Colonic mucosa (tissue), 4 donors: ENCODE results near the gene PERM1. TPM values are rescaled to one million over a fixed set of nuclear protein-coding genes. Genes with fewer than 3 reads are reported as not detected.

Experiments used
- DNase-seq: peaks from one replicate; pipeline ENCODE4 v3.0.0-alpha.2; 2020
- H3K27ac ChIP-seq: fragments of 200-600 bp; one replicate; pipeline ENCODE4 v1.8.0; 2021
- H3K27me3 ChIP-seq: fragments of 200-600 bp; one replicate; pipeline ENCODE4 v1.8.0; 2021
- H3K36me3 ChIP-seq: fragments of 200-600 bp; one replicate; pipeline ENCODE4 v1.8.0; 2021
- H3K4me1 ChIP-seq: fragments of 200-600 bp; one replicate; pipeline ENCODE4 v1.8.0; 2021; ENCODE audit warnings: mild to moderate bottlenecking
- H3K4me3 ChIP-seq: fragments of 200-600 bp; one replicate; pipeline ENCODE4 v1.8.0; 2021
- H3K9ac ChIP-seq, 2 donors: one replicate each; pipeline ENCODE4 v1.7.0; 2013; ENCODE audit warnings: control low read depth in 2 of 2, low read depth in 2 of 2, low read length in 2 of 2
- H3K9me3 ChIP-seq: fragments of 200-600 bp; one replicate; pipeline ENCODE4 v1.8.0; 2021
- intact Hi-C: fragments of 100-400 bp; cut with DNase I; formaldehyde crosslinking; loops from one replicate; pipeline ENCODE4 v1.14.1; 2022
- total RNA-seq, 2 donors: library from RNA; stranded (reverse); fragmentation: NEBNext Ultra II Directional in 1 of 2; extraction: Animal tissue kit (Norgen Biotek cat#: 25700) in 1 of 2; gene quantifications; one replicate each; pipeline ENCODE4 v1.2.1, GENCODE V29; 2021
- TF ChIP-seq, protein P1 (sequence below): fragments of 200-600 bp; IDR thresholded peaks from one replicate; pipeline ENCODE4 v1.8.0; 2022; ENCODE audit warnings: antibody characterized with exemption, mild to moderate bottlenecking
- donor health status: healthy.
- donor health status: DM: no; HTN: no; CAD: no.
- donor health status: DM: no; HTN: no; CAD: no.

The PERM1 gene
- total RNA-seq, 2 donors from 2014 or later: not detected

DNA sequence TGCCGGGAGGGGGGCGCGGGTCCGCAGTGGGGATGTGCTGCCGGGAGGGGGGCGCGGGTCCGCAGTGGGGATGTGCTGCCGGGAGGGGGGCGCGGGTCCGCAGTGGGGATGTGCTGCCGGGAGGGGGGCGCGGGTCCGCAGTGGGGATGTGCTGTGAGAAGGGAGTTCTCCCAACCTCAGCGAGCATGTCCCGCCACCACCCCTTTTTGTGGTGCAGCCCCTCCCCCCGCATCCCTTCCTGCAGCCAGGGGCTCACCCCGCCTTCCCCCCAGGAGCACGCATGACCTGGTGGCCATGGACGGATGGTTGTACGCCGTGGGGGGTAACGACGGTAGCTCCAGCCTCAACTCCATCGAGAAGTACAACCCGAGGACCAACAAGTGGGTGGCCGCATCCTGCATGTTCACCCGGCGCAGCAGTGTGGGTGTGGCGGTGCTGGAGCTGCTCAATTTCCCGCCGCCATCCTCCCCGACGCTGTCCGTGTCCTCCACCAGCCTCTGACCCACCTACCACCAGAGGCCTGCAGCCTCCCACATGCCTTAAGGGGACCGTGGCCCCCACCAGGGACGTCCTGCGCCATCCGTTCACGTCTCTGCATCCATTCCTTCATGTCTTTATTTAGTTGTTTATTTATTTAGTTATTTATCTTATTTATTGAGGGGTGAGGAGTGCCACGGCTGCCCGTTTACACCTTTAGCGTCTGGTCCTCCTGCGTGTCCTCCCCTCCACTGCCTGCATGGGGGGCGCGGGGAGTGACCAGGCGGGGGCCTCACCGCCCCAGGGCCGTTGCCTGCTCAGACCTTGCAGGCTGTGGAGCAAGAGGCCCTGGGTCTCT lies 17.0 kb downstream of the PERM1 start:
- Histone ChIP-seq H3K9me3 (no peaks in the 10 kb centered on the region), H3K36me3 (no peaks in the 10 kb centered on the region), H3K27me3 (peaks cover 13% of the 10 kb centered on the region), H3K4me3 (no peak overlapping the region), H3K4me1 (peaks cover 12% of the 10 kb centered on the region), H3K27ac (no peak overlapping the region), H3K9ac (no peak overlapping the region)
- DNase-seq: no peak
- intact Hi-C loops: no loop called here
- TF ChIP-seq, protein P1, sequence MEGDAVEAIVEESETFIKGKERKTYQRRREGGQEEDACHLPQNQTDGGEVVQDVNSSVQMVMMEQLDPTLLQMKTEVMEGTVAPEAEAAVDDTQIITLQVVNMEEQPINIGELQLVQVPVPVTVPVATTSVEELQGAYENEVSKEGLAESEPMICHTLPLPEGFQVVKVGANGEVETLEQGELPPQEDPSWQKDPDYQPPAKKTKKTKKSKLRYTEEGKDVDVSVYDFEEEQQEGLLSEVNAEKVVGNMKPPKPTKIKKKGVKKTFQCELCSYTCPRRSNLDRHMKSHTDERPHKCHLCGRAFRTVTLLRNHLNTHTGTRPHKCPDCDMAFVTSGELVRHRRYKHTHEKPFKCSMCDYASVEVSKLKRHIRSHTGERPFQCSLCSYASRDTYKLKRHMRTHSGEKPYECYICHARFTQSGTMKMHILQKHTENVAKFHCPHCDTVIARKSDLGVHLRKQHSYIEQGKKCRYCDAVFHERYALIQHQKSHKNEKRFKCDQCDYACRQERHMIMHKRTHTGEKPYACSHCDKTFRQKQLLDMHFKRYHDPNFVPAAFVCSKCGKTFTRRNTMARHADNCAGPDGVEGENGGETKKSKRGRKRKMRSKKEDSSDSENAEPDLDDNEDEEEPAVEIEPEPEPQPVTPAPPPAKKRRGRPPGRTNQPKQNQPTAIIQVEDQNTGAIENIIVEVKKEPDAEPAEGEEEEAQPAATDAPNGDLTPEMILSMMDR: no peak

DNA sequence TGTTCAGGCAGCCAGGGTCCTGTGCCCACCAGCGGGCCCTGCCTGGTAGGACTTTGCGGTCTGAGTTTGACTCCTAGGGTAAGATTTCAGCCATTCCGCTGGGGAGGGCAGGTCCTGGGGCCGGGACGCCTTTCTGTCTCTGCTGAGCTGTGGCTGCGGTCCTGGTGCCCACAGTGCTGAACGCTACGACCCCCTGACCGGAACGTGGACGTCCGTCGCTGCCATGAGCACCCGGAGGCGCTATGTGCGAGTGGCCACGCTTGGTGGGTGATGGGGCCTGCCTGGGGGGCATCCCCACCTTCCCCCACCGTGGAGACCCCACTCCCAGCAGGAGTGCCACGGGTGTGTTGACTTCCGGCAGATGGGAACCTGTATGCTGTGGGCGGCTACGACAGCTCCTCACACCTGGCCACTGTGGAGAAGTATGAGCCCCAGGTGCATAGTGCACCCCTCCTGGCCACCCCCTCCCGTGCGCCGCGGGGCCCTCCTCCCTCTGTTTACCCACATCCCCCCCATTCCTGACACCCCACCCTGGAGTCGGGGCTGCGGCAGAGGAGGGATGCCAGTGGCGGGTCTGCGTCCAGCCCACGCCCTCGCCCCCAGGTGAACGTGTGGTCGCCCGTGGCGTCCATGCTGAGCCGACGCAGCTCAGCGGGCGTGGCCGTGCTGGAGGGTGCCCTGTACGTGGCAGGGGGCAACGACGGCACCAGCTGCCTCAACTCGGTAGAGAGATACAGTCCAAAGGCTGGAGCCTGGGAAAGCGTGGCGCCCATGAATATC lies 18.0 kb downstream of the PERM1 start:
- H3K27ac ChIP-seq: no peak overlapping the region
- no peak for DNase-seq
- intact Hi-C loops: no loop called here
- no peaks in the 10 kb centered on the region for H3K9me3 ChIP-seq
- H3K4me1 ChIP-seq: peaks cover 12% of the 10 kb centered on the region
- TF ChIP-seq, protein P1: no peak
- no peaks in the 10 kb centered on the region for H3K36me3 ChIP-seq
- H3K27me3 ChIP-seq: peaks cover 13% of the 10 kb centered on the region
- no peak overlapping the region for H3K4me3 ChIP-seq
- H3K9ac ChIP-seq: no peak overlapping the region

DNA sequence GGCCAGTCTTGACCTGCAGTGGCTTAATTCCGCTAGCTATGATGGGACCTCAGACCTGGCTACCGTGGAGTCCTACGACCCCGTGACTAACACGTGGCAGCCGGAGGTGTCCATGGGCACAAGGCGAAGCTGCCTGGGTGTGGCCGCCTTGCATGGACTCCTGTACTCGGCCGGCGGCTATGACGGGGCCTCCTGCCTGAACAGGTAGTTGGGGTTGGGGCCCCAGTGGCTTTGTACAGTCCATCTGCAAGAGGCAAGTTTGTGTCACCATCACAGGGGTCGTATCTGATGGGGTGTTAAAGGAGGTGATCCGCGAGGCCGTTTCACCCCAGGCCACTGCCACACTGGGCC lies 18.6 kb downstream of the PERM1 start:
- H3K4me1 ChIP-seq: peaks cover 12% of the 10 kb centered on the region

DNA sequence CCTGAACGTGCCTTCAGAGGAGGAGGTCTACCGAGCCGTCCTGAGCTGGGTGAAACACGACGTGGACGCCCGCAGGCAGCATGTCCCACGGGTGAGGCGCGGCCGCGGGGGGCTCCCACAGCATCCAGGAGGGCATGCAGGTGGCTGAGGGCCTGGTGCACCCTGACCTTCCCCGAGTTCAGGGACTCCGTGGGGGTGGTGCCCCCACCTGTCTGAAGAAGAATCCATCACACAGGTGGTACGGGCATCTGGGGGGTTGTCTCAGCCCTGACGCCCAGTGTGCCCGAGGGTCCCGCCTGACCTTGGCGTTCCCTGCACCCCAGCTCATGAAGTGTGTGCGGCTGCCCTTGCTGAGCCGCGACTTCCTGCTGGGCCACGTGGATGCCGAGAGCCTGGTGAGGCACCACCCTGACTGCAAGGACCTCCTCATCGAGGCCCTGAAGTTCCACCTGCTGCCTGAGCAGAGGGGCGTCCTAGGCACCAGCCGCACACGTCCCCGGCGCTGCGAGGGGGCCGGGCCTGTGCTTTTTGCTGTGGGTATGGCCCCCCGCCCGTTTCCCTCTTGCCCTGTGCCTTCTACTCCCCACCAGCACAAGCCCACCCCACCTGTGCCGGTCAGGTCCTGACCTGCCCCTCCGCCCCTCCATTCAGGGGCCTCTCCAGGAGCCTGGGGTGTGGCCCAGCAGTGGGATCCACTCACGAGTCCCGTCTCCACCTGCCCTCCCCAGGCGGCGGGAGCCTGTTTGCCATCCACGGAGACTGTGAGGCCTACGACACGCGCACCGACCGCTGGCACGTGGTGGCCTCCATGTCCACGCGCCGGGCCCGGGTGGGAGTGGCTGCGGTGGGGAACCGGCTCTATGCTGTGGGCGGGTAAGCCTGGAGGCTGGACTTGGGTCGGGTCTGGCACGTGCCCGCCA lies 19.3 kb downstream of the PERM1 start:
- Histone ChIP-seq H3K4me3 (no peak overlapping the region), H3K27me3 (peaks cover 2% of the 10 kb centered on the region), H3K4me1 (peaks cover 12% of the 10 kb centered on the region), H3K9ac (no peak overlapping the region), H3K9me3 (no peaks in the 10 kb centered on the region), H3K36me3 (no peaks in the 10 kb centered on the region), H3K27ac (no peak overlapping the region)
- DNase-seq: no peak
- TF ChIP-seq, protein P1: no peak
- intact Hi-C loops: no loop called here

More for the DNA sequence above, 18.6 kb downstream of the PERM1 start:
- DNase-seq: no peak
- intact Hi-C loops: no loop called here
- Histone ChIP-seq H3K9ac (no peak overlapping the region), H3K4me3 (no peak overlapping the region), H3K27me3 (peaks cover 8% of the 10 kb centered on the region), H3K36me3 (no peaks in the 10 kb centered on the region), H3K27ac (no peak overlapping the region), H3K9me3 (no peaks in the 10 kb centered on the region)
- TF ChIP-seq, protein P1: no peak

DNA sequence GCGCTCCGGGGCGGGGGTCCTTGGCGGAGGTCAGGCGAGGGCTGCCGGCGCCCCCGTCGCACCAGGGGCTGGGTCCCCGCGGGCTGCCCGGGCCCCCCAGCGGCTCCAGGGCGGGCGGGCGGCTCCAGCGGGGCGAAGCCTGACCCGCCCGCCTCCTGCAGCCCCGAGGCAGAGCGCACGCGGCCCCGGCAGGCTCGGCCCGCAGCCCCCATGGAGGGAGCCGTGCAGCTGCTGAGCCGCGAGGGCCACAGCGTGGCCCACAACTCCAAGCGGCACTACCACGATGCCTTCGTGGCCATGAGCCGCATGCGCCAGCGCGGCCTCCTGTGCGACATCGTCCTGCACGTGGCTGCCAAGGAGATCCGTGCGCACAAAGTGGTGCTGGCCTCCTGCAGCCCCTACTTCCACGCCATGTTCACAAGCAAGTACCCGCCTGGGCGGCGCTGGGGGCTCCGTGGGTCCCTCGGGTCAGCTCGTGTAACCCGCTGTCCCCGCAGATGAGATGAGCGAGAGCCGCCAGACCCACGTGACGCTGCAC lies 20.7 kb downstream of the PERM1 start:
- Histone ChIP-seq H3K9me3 (no peaks in the 10 kb centered on the region), H3K36me3 (no peaks in the 10 kb centered on the region), H3K27ac (no peak overlapping the region), H3K4me1 (peaks cover 5% of the 10 kb centered on the region), H3K4me3 (peak overlapping the region; percentile 64), H3K9ac (peak overlapping the region in 1 of 2 donors; percentile 74), H3K27me3 (no peaks in the 10 kb centered on the region)
- intact Hi-C loops: no loop called here
- TF ChIP-seq, protein P1: no peak
- DNase-seq: no peak
